GM12891 (cell line): ENCODE measurements around the gene EFTUD2.

Source experiments
- POLR2A ChIP-seq: IDR thresholded peaks from 2 replicates; pipeline ENCODE4 v1.6.1; 2011; ENCODE audit warnings: low read depth, low read length, control low read depth
- POLR2AphosphoS5 ChIP-seq: IDR thresholded peaks from 2 replicates; pipeline ENCODE4 v1.6.1; 2011; ENCODE audit warnings: low read depth, low read length, control low read depth
- POU2F2 ChIP-seq: IDR thresholded peaks from 2 replicates; pipeline ENCODE4 v1.6.1; 2011; ENCODE audit warnings: low read depth, mild to moderate bottlenecking, control low read depth, low read length, moderate library complexity

GRCh38 chr17:44830359-44831288 lies 68.6 kb downstream of the EFTUD2 start:
- TF ChIP-seq POLR2A (no peak), POLR2AphosphoS5 (no peak), POU2F2 (no peak)
